ENCODE measurements around the gene IGFBP5. TPM values are rescaled to one million over a fixed set of nuclear protein-coding genes. Genes with fewer than 3 reads are reported as not detected.

The IGFBP5 gene
- total RNA-seq, 1 donor from 2014 or later = 415 TPM

GRCh38 chr2:216678098-216678465 lies 17.3 kb downstream of the IGFBP5 start:
- Mint-ChIP-seq H3K4me3 (no peak overlapping the region), H3K27ac (peak overlapping the region; percentile 1), H3K27me3 (ENCODE audit: low read depth) (no peaks in the 10 kb centered on the region), H3K36me3 (peaks cover 64% of the 10 kb centered on the region), H3K9me3 (no peaks in the 10 kb centered on the region), H3K4me1 (peaks cover 9% of the 10 kb centered on the region)
- no peak for TF ChIP-seq CTCF (IDR thresholded peaks at IDR 0.05; ENCODE audit: unreplicated experiment)
- no peak for DNase-seq (ENCODE audit: low spot score in 2 of 2, unreplicated experiment in 2 of 2)

GRCh38 chr2:216677439-216678097 lies 17.8 kb downstream of the IGFBP5 start:
- Mint-ChIP-seq H3K36me3 (peaks cover 65% of the 10 kb centered on the region), H3K4me1 (peaks cover 7% of the 10 kb centered on the region), H3K27me3 (ENCODE audit: low read depth) (no peaks in the 10 kb centered on the region), H3K9me3 (no peaks in the 10 kb centered on the region), H3K4me3 (no peak overlapping the region), H3K27ac (peak overlapping the region; percentile 1)
- TF ChIP-seq CTCF (IDR thresholded peaks at IDR 0.05; ENCODE audit: unreplicated experiment) = no peak
- no peak for DNase-seq (ENCODE audit: low spot score in 2 of 2, unreplicated experiment in 2 of 2)

- Mint-ChIP-seq H3K4me1 (no peaks in the 10 kb centered on the region), H3K36me3 (peaks cover 60% of the 10 kb centered on the region), H3K9me3 (no peaks in the 10 kb centered on the region), H3K4me3 (no peak overlapping the region), H3K27me3 (ENCODE audit: low read depth) (no peaks in the 10 kb centered on the region), H3K27ac (no peak overlapping the region)
- DNase-seq (ENCODE audit: low spot score in 2 of 2, unreplicated experiment in 2 of 2) = no peak
- TF ChIP-seq CTCF (IDR thresholded peaks at IDR 0.05; ENCODE audit: unreplicated experiment) = no peak
Observed at GRCh38 chr2:216676630-216677029, 18.7 kb downstream of the IGFBP5 start.

GRCh38 chr2:216674376-216674775 lies 21.0 kb downstream of the IGFBP5 start:
- H3K4me3 Mint-ChIP-seq = no peak overlapping the region
- H3K27ac Mint-ChIP-seq = no peak overlapping the region
- H3K36me3 Mint-ChIP-seq = peaks cover 46% of the 10 kb centered on the region
- H3K9me3 Mint-ChIP-seq = no peaks in the 10 kb centered on the region
- TF ChIP-seq CTCF (IDR thresholded peaks at IDR 0.05; ENCODE audit: unreplicated experiment) = no peak
- H3K27me3 Mint-ChIP-seq (ENCODE audit: low read depth) = no peaks in the 10 kb centered on the region
- DNase-seq (ENCODE audit: low spot score in 2 of 2, unreplicated experiment in 2 of 2) = no peak
- H3K4me1 Mint-ChIP-seq = no peaks in the 10 kb centered on the region

GRCh38 chr2:216673609-216674008 lies 21.7 kb downstream of the IGFBP5 start:
- TF ChIP-seq CTCF (IDR thresholded peaks at IDR 0.05; ENCODE audit: unreplicated experiment) = no peak
- H3K4me3 Mint-ChIP-seq = no peak overlapping the region
- peaks cover 40% of the 10 kb centered on the region for H3K36me3 Mint-ChIP-seq
- no peaks in the 10 kb centered on the region for H3K9me3 Mint-ChIP-seq
- no peak for DNase-seq (ENCODE audit: low spot score in 2 of 2, unreplicated experiment in 2 of 2)
- H3K27me3 Mint-ChIP-seq (ENCODE audit: low read depth) = no peaks in the 10 kb centered on the region
- H3K4me1 Mint-ChIP-seq = no peaks in the 10 kb centered on the region
- no peak overlapping the region for H3K27ac Mint-ChIP-seq

- no peaks in the 10 kb centered on the region for H3K27me3 Mint-ChIP-seq (ENCODE audit: low read depth)
- H3K4me1 Mint-ChIP-seq = no peaks in the 10 kb centered on the region
- no peaks in the 10 kb centered on the region for H3K9me3 Mint-ChIP-seq
- H3K27ac Mint-ChIP-seq = peak overlapping the region; percentile 83
- no peak overlapping the region for H3K4me3 Mint-ChIP-seq
- peaks cover 36% of the 10 kb centered on the region for H3K36me3 Mint-ChIP-seq
- DNase-seq (ENCODE audit: low spot score in 2 of 2, unreplicated experiment in 2 of 2) = no peak
- no peak for TF ChIP-seq CTCF (IDR thresholded peaks at IDR 0.05; ENCODE audit: unreplicated experiment)
Observed at GRCh38 chr2:216673021-216673420, 22.3 kb downstream of the IGFBP5 start.

Measured in mesothelial cell of epicardium (in vitro differentiated cells).